Measurements from ENCODE around the gene RAB1A. TPM values are rescaled to one million over a fixed set of nuclear protein-coding genes. Genes with fewer than 3 reads are reported as not detected.

RAB1A gene
- total and polyA plus RNA-seq, 9 of the 15 experiments (the other 6 are each of a cell fraction or from before 2014, with no cell fraction given): 43.8 to 163 (median 67.7) TPM

DNA sequence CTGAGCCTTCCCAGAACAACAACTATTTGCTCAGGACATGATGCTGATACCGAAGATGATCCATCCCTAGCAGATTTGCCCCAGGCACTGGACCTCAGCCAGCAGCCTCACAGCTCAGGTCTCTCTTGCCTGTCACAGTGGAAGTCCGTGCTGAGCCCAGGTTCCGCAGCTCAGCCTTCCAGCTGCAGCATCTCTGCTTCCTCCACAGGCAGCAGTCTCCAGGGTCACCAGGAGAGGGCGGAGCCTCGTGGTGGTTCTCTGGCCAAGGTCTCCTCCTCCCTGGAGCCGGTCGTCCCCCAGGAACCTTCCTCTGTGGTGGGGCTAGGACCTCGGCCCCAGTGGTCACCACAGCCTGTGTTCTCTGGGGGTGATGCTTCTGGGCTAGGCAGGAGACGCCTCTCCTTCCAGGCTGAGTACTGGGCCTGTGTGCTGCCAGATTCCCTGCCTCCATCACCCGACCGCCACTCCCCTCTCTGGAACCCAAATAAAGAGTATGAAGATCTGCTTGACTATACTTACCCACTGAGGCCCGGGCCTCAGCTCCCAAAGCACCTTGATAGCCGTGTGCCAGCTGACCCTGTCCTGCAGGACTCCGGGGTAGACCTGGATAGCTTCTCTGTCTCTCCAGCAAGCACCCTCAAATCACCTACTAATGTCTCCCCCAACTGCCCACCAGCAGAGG lies 58.3 kb downstream of the RAB1A start:
- Histone ChIP-seq H3K27me3 (ENCODE audit: control insufficient read depth in 2 of 2, insufficient read depth in 2 of 2, low read length in 2 of 2) (no peaks in the 10 kb centered on the region), H3K4me2 (ENCODE audit: insufficient read depth, low read length) (no peak overlapping the region), H3K9ac (ENCODE audit: insufficient read depth in 1 of 2, low read depth in 2 of 2, low read length in 2 of 2) (no peak overlapping the region), H3K9me3 (replicated peaks; ENCODE audit: control insufficient read depth, insufficient read depth, low read depth, low read length) (no peaks in the 10 kb centered on the region), H4K20me1 (replicated peaks; ENCODE audit: control insufficient read depth, insufficient read depth, low read length) (0 out of 2 replicates have a peak, but pooled peaks cover 8% of the 10 kb centered on the region), H3K36me3 (ENCODE audit: control insufficient read depth, insufficient read depth, low read length) (peaks cover 61% of the 10 kb centered on the region), H3K4me1 (replicated peaks in 1 of 2; ENCODE audit: control insufficient read depth in 2 of 2, insufficient read depth in 2 of 2, low read length in 2 of 2) (peaks cover 11 to 15% of the 10 kb centered on the region in 2 experiments; a peak in 4 of 5 replicates), H3K79me2 (ENCODE audit: control insufficient read depth, insufficient read depth, low read length) (peaks cover 5% of the 10 kb centered on the region; the same call in 1 of the 3 replicates), H3K27ac (ENCODE audit: extremely low read depth, low read depth, low read length) (no peak overlapping the region), H3K9me1 (ENCODE audit: control insufficient read depth, insufficient read depth, low read length) (peaks cover 4% of the 10 kb centered on the region), H3K4me3 (no peak overlapping the region), H2AFZ (ENCODE audit: low read depth, low read length) (no peak overlapping the region)
- no TSS peak for BruUV-seq (replicated peaks)
- ATAC-seq (peak; percentile 65), DNase-seq (ENCODE audit: extremely low read depth in 1 of 4, low spot score in 3 of 4) (peak in 3 of 4 experiments; percentile 39 to 46 (median 41)), FAIRE-seq (no peak)
- ChIA-PET CTCF (ENCODE audit: low intra/inter-chr PET ratio) (no interaction called here), POLR2A (interaction anchor here (0.6 to 3.0 kb wide), 6 partner anchors 8 to 384 kb away, joined by 3 to 17 read pairs (median 4); partner anchors contain the start of gene ACTR2)
- intact Hi-C loops (cut with micrococcal nuclease): no loop called here
- in situ Hi-C loops (cut with MboI): loop anchor here (5.0 kb wide), 1 partner anchor 116 kb away; no protein-coding TSS in a partner anchor
- WGBS (ENCODE audit: insufficient coverage, low coverage, missing lambda C conversion rate): 62% methylated on average over 9 of the region's 14 CpGs
- TF ChIP-seq, protein P1, sequence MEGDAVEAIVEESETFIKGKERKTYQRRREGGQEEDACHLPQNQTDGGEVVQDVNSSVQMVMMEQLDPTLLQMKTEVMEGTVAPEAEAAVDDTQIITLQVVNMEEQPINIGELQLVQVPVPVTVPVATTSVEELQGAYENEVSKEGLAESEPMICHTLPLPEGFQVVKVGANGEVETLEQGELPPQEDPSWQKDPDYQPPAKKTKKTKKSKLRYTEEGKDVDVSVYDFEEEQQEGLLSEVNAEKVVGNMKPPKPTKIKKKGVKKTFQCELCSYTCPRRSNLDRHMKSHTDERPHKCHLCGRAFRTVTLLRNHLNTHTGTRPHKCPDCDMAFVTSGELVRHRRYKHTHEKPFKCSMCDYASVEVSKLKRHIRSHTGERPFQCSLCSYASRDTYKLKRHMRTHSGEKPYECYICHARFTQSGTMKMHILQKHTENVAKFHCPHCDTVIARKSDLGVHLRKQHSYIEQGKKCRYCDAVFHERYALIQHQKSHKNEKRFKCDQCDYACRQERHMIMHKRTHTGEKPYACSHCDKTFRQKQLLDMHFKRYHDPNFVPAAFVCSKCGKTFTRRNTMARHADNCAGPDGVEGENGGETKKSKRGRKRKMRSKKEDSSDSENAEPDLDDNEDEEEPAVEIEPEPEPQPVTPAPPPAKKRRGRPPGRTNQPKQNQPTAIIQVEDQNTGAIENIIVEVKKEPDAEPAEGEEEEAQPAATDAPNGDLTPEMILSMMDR (IDR thresholded peaks at IDR 0.05 in 2 of 3, conservative IDR thresholded peaks at IDR 0.05 in 1 of 3; ENCODE audit: insufficient read depth in 2 of 3, low read depth in 1 of 3, low read length in 3 of 3): peak; percentile 37 to 48 (median 46); a peak in 4 of 6 replicates
- TF ChIP-seq POLR2G (IDR thresholded peaks at IDR 0.05; ENCODE audit: low read depth, low read length) (0 out of 2 replicates have a peak, but pooled peaks have one; percentile 46), ERF (CRISPR knock-in tag; IDR thresholded peaks at IDR 0.05) (no peak), ZNF583 (CRISPR knock-in tag; IDR thresholded peaks at IDR 0.05) (no peak), RAD21 (CRISPR knock-in tag; conservative IDR thresholded peaks at IDR 0.05 in 1 of 2, IDR thresholded peaks at IDR 0.05 in 1 of 2) (peak in 1 of 2 experiments; percentile 33; a peak in 1 of 4 replicates), ZNF76 (CRISPR knock-in tag; IDR thresholded peaks at IDR 0.05; ENCODE audit: borderline replicate concordance) (no peak), SREBF1 (IDR thresholded peaks at IDR 0.05; ENCODE audit: borderline replicate concordance, low read depth, low read length) (no peak), RHOXF2B (CRISPR knock-in tag; conservative IDR thresholded peaks at IDR 0.05) (no peak), NCOA6 (IDR thresholded peaks at IDR 0.05) (no peak), SMC3 (conservative IDR thresholded peaks at IDR 0.05; ENCODE audit: insufficient read depth, low read depth, low read length) (peak; percentile 41), NR2C2 (CRISPR knock-in tag; IDR thresholded peaks at IDR 0.05) (peak; percentile 42; the same call in 1 of the 2 replicates), NR2C2 (tag; IDR thresholded peaks at IDR 0.05) (no peak)
- TF ChIP-seq, protein P2, sequence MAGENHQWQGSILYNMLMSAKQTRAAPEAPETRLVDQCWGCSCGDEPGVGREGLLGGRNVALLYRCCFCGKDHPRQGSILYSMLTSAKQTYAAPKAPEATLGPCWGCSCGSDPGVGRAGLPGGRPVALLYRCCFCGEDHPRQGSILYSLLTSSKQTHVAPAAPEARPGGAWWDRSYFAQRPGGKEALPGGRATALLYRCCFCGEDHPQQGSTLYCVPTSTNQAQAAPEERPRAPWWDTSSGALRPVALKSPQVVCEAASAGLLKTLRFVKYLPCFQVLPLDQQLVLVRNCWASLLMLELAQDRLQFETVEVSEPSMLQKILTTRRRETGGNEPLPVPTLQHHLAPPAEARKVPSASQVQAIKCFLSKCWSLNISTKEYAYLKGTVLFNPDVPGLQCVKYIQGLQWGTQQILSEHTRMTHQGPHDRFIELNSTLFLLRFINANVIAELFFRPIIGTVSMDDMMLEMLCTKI (IDR thresholded peaks at IDR 0.05; ENCODE audit: partially characterized antibody): no peak
- TF ChIP-seq, protein P3, sequence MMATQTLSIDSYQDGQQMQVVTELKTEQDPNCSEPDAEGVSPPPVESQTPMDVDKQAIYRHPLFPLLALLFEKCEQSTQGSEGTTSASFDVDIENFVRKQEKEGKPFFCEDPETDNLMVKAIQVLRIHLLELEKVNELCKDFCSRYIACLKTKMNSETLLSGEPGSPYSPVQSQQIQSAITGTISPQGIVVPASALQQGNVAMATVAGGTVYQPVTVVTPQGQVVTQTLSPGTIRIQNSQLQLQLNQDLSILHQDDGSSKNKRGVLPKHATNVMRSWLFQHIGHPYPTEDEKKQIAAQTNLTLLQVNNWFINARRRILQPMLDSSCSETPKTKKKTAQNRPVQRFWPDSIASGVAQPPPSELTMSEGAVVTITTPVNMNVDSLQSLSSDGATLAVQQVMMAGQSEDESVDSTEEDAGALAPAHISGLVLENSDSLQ (IDR thresholded peaks at IDR 0.05): no peak

All from K562 (cell line).